ENCODE data around the gene PRKAB2.

- TF ChIP-seq CTCF (IDR thresholded peaks at IDR 0.05 in 8 of 11, conservative IDR thresholded peaks at IDR 0.05 in 3 of 11) (no peak), POLR2A (IDR thresholded peaks at IDR 0.05) (no peak), POLR2AphosphoS5 (IDR thresholded peaks at IDR 0.05) (no peak)
These were observed 63.2 kb downstream of the PRKAB2 start for GRCh38 chr1:147109041-147109440.

All from spleen (tissue), 7 donors.